ENCODE data around the gene NLRC5.
"Not testable (repeated sequence)": the region's sequence is repeated elsewhere in the genome, so short reads cannot be mapped to it uniquely, and the experiment has no call there.

The NLRC5 gene

DNA sequence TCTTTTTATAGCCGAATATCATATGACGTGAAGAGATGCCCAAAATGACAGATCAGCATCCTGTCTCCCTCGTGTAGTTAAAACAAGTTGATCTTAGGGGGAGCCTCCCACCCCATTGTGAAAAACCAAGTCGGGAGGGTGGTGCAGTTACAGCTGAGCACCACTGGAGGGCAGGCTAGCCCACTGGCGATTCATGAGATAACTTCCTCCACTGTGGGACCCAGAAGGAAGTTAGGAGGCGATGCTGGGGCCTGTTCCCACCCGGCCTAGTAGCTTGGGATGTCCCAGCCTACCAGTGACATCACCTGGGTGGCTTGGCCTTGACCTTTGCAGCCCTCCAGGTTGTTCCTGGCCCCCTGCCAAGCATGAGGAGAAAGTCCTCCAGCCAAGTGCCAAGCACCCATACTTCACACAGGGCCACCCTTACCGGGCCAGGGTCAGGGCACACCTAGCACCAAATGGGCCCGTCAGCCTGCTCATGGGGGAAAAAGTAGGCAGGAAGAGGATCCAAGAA lies 95.0 kb downstream of the NLRC5 start:
- peak; percentile 88 for DNase-seq

DNA sequence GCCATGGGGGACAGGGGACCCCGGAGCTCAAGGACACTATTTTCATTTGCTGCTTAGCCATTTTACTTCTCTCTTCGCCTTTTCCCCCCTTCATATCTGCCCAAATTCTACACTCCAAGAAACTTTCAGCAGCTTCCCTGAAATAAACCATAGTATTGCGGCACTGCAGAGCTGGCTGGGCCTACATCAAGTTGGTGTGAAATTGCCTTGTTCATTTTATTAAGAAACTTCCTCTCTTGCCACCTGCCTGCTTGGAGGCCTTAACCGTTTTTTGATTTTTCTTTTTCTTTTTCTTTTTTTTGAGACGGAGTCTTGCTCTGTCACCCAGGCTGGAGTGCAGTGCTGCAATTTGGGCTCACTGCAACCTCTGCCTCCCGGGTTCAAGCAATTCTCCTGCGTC lies 95.6 kb downstream of the NLRC5 start:
- no peak for DNase-seq

DNA sequence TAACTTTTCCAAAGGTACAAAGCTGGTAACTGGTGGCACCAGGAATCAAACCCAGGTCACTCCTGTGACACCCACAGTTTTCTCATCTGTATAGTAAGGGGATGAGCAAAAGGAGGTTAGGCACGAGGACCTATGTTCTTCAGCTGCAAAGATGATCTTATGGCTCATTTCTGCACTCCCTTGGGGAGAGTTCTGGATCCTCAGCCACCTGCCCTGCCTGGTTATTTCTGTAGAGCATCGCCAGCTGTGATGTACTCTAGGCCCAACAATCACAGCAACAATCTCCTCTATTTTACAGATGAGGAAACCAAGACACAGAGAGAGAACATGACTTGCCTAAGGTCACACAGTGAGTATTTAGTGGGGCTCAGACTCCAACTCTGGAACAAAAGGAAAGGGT lies 97.6 kb downstream of the NLRC5 start:
- no peak for DNase-seq

DNA sequence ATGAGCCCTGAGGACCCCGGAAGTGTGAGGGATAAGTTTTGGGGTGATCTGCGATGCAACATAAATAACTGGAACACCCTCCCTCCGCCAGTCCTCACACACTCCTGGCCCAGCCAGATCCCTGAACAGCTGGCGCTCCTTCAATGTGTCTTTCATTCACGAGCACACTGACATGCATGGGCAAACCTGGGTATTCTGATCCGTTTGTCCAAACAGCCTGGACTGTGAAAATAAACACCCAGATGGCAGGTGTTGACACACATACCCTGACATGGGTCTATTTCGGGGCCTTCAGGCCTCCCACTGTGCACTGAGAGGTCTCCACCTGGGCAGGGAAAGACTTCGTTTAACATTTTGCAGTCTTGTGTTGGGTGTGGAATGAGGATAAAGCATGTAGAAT lies 100.0 kb downstream of the NLRC5 start:
- no peak for DNase-seq

DNA sequence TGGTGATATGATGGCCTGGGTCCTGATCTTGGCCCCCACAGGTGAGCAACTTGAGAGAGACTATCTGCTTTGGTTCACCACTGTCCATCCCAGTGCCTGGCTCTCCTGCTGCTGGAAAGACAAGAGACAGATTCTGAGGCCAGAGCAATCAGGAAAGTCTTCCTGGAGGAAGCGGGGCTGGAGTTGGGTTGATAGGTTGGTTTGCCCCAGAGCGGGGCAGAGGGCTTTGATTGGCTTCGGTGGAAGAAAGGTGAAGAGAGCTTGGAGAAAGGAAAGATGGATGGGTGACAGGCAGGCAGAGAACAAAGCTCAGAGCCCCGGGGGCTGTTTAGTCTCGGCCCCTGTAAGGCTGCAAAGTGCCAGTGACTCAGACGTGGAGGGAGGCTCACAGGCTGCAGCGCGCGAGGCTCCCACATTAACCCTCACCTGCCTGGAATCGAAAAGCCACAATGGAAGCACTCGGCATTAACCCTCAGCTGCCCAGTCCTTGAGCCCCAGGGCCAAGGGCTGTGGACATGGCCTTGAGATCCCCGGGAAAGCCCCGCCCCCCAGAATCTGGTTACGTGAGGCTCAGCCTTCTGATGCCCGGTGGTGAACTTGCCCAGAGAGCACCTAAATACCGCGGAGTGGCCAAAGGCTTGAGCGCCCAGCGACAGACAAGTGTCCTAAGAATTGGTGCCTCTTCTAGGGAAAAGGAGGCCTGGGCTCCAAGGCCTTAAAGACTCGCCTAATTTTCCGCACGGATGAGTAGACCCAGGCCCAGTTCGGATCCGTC lies 102.0 kb downstream of the NLRC5 start:
- no peak for DNase-seq

DNA sequence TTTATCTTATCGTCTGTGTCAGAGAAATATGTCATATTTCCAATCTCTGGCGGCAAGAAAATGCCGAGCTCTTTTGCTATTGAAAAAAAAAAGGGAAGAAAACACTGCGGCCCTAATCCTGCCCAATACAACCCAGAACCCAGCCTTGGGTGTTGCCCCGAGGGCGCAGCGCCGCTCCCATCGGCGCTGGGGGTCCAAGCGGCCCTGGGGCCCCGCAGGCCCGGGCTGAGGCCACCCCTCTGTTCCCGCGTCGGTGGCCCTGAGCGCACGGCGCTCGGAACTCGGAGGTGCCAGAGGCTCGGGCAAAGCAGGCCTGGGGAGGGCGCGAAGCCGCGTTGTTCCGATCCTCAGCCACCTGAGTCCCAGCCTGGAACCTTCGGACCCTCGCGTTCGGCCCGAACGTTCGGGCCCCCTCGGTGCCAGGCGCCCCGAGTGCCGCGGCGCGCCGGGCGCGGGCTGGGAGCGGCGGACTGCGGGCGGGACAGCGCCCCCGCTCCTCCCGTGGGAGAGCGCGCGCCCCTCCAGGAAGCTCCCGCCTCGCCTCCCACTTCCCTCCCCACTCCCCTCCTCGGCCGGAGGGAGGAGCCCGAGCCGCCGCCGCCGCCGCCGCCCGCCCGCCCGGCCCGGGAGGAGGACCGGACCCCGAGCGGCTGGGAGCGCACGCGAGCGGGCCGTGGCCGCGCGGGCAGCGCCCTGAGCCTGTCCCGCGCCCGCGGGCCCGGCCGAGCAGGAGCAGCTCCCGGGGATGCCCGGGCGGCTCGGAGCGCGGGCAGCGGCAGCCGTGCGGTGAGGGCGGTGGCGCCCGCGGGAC lies 102.8 kb downstream of the NLRC5 start, which contains the start of gene CPNE2:
TSS of gene CPNE2 (plus strand) at position 609 of the 811 bp plus-strand sequence. CDS start 18,160 bp downstream, outside the sequence.
- peak; percentile 74 for DNase-seq

DNA sequence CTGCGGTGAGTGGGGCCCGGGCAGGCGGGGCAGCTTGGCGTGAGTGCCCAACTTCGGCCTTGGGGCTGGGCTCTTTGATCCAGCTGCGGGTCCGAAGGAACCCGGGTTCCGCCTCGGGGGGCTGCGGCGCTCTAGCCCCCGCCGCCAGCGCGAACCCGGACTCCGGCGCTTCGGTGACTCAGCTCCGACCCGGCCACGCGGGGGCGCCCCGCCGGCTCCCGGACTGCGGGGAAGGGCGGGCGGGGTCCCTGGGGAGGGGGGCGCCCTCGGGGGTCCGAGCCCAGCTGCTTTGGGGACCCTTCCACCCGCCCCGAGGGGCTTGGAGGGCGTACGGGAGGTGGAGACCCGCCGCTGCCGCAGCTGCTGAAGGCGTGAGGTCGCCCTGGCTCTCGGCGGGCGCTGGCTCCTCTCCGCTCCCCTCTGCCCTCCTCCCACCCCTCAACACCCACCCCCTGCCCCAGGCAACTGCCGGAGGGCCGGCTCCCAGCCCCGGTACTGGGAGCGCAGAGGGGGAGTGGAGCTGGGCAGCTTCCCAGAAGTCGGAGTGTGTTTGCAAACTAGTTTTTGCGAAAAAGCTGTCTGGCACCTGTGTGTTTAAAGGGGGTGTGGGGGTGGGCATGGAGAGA lies 103.5 kb downstream of the NLRC5 start:
- DNase-seq = peak; percentile 84

DNA sequence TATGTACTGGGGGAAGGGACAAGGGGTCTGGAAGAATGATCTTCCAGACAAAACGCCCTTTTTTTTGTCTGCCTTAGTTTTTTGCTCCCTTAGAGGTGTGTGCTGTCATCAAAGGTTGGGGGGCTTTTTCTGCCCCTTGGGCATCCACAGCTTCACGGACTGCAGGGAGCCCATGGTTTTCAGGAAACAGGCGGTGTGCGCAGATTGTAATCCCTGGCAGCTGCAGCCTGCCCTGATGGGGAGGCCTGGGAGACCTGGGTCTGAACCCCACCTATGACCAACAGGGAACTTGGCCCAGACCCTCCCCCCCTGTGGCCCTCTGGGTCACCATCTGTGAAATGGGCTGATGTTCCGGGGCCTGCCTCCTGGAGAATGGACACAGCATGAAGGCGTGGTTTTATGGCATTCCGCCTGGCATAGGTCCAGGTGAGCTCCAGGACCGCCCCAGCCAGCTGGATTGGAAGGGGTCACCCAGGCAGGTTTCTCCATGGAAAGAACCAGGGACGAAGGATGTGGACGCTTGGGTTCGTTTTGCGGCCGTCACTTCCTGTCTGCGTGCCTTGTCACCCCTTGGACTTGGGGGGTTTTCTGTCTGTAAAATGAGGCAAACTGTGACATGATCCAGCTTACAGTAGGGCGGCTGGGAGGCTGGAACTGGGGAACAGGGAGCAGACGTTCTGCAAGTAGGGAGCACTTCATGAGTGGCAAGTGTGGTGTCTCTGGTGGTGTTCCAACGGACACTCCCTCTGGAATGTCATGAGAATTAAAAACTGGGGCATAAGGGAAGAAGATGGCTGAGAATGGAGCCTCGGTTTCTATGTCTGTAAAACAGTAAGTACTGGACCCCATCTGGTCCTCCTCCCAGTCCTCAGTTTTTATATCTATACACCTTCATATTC lies 104.6 kb downstream of the NLRC5 start:
- DNase-seq = no peak

DNA sequence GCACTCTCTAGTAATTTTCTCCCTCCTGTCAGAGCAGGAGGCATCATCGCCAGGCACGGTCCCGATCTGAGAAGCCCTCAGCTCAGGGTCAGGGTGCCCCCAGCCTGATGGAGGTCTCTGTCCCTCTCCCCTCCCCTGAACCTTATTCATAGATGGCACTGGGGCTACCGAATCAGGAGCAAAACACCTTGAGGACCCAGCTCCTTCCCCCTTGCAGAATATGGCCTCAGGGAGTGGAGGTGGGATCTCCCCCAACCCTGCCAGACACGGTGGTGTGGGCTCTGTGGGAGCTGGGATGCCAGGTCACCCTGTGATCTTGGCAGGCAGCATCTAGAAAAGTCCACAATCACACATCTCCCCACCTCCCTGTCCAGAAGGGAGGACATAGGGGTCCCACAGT lies 105.6 kb downstream of the NLRC5 start:
- DNase-seq = no peak

DNA sequence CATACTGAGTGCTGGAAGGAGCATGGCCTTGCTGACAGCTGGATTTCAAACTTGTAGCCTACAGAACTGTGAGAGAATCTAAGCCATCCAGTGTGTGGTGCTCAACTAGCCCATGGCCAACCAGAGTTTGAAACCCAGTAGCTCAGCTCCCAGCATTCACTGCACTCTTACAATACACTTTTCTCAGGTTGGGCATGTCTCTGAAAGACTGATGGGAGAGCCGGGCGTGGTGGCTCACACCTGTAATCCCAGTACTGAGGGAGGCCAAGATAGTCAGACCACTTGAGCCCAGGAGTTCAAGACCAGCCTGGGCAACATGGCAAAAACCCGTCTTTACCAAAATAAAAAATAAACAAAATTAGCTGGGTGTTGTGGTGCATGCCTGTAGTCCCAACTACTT lies 106.8 kb downstream of the NLRC5 start:
- no peak for DNase-seq

DNA sequence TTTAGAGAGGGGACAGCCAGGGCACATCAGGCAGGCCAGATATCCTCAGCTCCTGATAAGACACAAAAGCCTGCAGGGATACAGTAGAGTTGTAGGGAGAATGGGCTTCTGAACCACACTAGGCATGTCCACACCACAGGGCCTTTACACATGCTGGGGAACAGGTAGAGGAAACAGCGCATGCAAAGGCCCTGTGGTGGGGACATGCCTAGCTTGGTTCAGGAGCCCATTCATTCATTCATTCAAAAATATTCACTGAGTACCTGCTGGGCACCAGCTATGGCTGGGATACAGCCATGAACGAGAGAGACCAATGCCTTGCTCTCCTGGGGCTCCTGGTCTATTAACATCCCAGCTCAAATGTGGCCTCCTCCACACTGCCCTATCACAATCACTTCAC lies 107.4 kb downstream of the NLRC5 start:
- no peak for DNase-seq

DNA sequence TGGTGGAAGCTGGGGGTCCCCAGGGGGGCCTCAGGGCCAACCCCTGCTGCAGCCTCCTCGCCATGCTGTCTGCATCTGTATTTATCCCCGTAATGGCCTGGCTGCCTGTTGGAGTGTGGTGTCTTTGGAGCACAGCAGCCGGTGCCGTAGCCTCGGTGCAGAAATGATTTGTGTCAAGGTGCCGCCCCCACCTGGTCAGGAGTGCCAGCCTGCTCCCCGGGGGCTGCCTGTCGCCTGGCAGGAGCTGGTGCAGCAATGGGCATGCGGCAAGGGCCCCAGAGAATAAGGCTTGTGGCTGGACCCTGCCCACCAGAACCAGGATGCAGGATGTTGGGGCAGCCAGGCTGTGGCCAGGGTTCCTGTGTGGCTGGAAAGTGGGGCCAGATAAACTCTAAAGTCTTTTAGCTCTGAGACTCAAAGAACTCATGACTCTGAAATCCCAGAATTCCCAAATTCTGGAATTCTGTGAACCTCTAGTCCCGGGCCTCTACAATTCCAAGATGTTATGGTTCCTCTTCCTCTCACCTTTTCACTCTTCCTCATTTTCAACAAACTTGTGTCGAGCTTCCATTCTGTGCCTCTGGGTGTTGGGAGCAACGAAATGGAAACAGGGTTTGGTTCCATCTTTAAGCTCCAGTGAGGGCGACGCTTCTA lies 109.0 kb downstream of the NLRC5 start:
- no peak for DNase-seq

DNA sequence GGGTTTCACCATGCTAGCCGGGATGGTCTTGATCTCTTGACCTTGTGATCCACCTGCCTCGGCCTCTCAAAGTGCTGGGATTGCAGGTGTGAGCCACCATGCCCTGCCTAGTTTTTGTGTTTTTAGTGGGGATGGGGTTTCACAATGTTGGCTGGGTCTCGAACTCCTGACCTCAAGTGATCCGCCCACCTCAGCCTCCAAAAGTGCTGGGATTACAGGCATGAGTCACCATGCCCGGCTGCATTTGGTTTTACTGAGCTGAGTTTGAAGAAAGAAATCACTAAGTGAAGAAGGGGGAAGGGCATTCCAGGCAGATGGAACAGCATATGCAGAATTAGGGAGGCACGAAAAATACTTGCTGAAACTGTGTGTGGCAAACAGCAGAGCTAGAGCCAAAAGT lies 110.6 kb downstream of the NLRC5 start:
- not testable (repeated sequence) for DNase-seq

DNA sequence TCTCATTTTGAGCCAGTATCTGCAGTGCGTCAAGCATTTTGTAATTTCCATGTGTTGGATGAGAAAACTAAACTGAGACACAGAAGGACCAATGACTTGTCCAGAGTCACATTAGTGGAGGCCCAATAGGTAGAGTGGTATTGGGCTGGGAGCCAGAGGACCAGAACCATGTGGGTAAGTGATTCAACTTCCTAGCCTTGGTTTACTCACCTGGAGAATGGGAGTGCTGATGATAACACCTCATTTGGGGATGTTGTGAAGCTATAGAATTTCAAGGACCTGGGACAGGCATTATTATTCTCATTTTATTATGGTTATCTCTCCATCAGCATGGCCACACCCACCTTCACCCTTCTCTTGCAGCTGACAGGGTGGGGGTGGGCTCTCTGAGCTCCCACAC lies 111.1 kb downstream of the NLRC5 start:
- DNase-seq = no peak

DNA sequence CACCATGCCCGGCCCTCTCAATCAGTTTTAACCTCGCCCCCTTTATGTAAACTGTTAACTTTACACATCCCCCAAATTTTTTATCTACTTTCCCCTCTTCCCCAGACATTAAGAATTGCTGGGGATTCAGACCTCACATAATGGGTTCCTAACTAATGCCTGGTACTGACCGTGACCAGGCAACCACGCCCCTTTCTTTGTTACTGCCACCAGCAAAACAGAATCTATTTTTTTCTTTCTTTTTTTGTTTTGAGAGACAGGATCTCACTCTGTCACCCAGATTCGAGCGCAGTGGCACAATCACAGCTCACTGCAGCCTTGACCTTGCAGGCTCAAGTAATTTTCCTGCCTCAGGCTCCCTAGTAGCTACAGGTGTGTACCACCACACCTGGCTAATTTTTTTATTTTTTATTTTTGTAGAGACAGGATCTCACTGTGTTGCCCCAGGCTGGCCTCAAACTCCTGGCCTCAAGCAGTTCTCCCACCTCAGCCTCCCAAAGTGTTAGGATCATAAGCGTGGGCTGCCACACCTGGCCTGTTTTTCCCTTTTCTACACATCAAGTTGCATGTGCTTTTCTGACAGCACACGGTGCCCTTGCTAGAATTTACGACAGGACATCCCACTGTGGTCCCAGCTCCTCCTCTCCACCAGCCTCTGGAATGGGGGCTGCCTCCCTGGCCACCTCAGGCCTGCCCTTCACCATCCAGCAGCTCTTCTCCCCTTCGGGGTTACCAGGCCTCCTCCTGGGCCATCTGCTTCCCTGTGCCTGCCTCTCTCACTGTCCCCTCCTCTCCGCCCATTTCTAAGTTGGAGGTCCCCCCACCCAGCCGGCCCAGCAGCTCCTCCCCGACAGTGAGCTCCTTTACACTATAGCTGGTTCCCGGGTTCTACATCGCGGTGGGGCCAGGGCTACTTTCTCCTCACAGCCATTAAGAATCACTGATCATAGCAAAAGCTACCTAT lies 113.8 kb downstream of the NLRC5 start:
- DNase-seq = no peak

DNA sequence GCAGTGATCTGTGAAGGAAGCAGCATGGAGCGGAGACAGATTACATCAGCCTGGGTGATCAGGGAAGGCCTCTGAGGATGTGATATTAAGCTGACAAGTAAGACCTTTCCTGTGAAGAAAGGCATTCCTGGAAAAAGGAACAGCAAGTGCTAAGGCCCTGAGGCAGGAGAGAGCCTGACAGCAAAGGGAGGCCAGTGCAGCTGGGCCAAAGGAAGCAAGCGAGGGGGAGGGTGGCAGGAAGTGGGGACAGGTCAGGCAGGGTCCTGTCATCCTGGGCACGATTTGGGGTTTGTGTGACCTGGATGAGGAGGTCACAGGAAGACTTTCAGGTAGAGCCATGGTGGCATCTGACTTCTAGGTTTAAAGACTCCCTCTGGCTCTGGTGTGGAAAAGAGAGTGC lies 115.3 kb downstream of the NLRC5 start:
- DNase-seq = no peak

DNA sequence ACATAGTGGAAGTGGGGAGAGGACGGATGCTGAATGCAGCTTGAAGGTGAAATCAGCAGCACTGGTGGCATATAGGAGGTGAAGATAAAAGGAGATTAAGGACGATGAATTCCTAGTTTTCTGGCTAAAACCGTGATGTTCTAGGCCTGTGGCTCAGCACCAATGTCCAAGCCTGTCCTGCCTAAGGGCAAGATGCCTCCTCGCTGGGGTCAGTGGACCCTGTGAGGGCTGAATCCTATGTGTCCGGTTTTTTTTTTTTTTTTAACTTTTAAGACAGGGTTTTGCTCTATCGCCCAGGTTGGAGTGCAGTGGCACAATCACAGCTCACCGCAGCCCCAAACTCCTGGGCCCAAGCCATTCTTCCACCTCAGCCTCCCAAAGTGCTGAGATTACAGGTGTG lies 115.8 kb downstream of the NLRC5 start:
- DNase-seq = no peak

DNA sequence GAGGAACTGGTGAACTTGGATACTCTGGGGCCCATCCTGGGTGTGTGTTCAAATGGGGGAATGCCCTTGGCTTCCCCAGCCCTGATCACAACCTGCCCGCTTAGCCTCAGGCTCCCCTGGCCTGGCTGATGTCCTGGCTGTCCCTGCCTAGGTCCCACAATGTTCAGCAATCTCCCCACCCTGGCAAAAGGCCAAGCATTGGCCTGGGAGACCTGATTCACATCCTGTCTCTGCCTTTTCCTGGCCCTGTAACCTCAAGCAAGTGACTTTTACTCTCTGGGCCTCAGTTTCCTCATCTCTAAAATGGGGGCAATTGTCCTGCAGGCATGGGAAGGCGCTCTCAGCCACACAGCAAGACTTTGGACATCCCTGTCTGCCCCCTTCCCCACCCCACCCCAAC lies 117.4 kb downstream of the NLRC5 start:
- DNase-seq = no peak

DNA sequence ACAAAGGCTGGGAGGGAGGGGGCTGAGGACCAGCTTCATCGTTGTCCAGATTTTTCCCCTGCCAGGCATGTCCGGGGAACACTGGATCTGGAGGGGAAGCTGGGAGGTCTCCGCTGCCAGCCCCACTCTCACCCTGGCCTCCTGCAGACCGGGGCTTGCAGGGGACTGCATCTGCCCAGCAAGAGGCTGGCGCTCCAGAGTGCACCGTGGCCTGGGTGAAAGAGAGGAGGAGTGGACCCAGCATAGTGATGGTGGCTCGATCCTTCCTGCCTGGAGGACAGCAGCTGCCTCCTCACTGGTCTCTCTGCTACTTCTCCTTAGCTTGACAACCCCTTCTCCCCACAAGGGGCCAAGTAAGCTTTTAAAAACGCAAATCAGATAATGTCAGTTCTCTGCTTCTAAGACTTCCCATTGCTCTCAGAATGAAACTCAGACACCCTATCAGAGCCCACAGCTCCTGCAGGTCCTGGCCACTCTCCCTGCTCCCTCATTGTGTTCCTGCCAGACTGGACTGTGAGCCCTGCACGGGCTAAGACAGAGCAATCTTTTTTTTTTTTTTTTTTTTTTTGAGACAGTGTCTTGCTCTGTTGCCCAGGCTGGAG lies 118.1 kb downstream of the NLRC5 start:
- DNase-seq = no peak

DNA sequence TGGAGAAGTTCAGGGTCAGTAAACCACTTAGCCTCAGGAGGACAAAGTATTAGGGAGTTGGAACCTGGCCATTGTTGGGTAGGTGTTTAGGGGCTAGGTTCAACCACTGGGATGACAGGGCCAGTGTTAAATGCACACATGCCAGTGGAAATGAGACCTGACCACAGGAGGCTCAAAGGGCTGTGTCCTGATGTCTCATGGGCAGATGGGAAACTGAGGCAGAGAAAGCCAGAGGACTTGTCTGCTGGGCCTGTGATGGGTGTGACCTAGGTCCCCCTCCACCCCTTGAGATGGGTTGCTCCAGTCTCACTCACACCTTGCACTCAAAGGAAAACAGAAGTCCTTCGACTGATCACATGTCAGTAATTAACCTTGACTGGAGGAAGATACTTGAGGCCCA lies 119.1 kb downstream of the NLRC5 start:
- DNase-seq = no peak
